Measurements from ENCODE around the gene HOXA11.

GRCh38 chr7:27182861-27183681, 2.0 kb downstream of the HOXA11 start:
- no peak for TF ChIP-seq E2F4 (IDR thresholded peaks at IDR 0.05; ENCODE audit: low read depth, low read length)
- TF ChIP-seq CEBPB (IDR thresholded peaks at IDR 0.05; ENCODE audit: borderline replicate concordance in 1 of 2, low read depth in 2 of 2, low read length in 2 of 2): no peak
- no peak for TF ChIP-seq POLR2AphosphoS5 (IDR thresholded peaks at IDR 0.05; ENCODE audit: low read length)
- no peak for TF ChIP-seq CTCF (IDR thresholded peaks at IDR 0.05 in 2 of 3, conservative IDR thresholded peaks at IDR 0.05 in 1 of 3; ENCODE audit: control insufficient read depth in 2 of 3, extremely low read depth in 1 of 3, insufficient read depth in 1 of 3, low read depth in 3 of 3, low read length in 3 of 3)
- no peak for TF ChIP-seq FOS (IDR thresholded peaks at IDR 0.05; ENCODE audit: borderline replicate concordance, extremely low read depth, insufficient read length)
- TF ChIP-seq FOXK2 (IDR thresholded peaks at IDR 0.05): no peak
- TF ChIP-seq ZNF687 (IDR thresholded peaks at IDR 0.05): no peak
- TF ChIP-seq PAX8 (IDR thresholded peaks at IDR 0.05): no peak
- no peak for TF ChIP-seq ZNF274 (IDR thresholded peaks at IDR 0.05; ENCODE audit: insufficient read depth, insufficient read length)
- TF ChIP-seq POLR2A (IDR thresholded peaks at IDR 0.05; ENCODE audit: low read depth, low read length): no peak
